Measurements from ENCODE around the gene RDM1.

Gene RDM1

GRCh38 chr17:35870906-35871819, 59.4 kb downstream of the RDM1 start:
- no peak for DNase-seq

DNA sequence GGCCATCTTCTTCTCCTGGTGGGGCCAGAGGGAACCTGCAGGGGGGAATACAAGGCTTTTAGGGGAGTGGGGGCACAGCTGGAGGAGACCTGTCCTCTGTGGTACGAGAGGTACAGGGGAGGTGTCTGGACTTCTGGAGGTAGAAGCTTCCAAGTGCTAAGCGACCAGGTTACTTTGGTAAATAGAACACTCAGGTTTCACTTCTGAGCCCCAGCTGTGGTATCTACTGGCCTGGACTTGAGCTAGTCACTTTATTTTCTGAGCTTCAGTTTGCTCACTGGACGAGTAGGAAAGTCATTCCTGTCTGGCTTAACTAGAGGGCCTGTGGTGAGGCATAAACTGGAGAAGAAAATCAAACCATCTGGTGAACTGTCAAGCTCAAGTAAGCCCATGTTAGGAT, 61.8 kb downstream of the RDM1 start, which contains the start of gene HEATR9:
TSS of gene HEATR9 (minus strand) at position 155 of the 400 bp plus-strand sequence. CDS start at position 6, 149 bp downstream.
- DNase-seq, result no peak
